IMR-90 (cell line): Measurements from ENCODE around the gene MYO1D. TPM values are rescaled to one million over a fixed set of nuclear protein-coding genes. Genes with fewer than 3 reads are reported as not detected.

Experiments used
- ATAC-seq: fragments of 200-7000 bp; cut with Tn5 transposase; 2 replicates; pipeline ENCODE4 v1.9.1; 2020; ENCODE audit warnings: low read depth, mild to moderate bottlenecking, moderate library complexity
- BruUV-seq: library from RNA; stranded (reverse); fragments of 400-500 nt; replicated peaks from 2 replicates; lab custom pipeline; 2021; lab: Mats Ljungman, UMichigan
- CTCF ChIA-PET: fragments of 300-600 bp; formaldehyde crosslinking; extraction: SDS; loops from one replicate; lab custom pipeline; 2021; ENCODE audit warnings: antibody characterized with exemption; lab: Yijun Ruan, JAX
- POLR2A ChIA-PET: fragments of 300-600 bp; sonication (Branson Sonifier 250); formaldehyde crosslinking; loops from one replicate; lab custom pipeline; 2022; ENCODE audit warnings: antibody characterized with exemption; ENCODE audit not compliant: unreplicated experiment; lab: Charles Lee
- DNase-seq: peaks from one replicate; pipeline ENCODE4 v3.0.0; 2013
- H2AFZ ChIP-seq: replicated peaks from 2 replicates; pipeline ENCODE3; 2013; ENCODE audit warnings: low read length, mild to moderate bottlenecking; ENCODE audit not compliant: poor library complexity
- H2AK5ac ChIP-seq: 2 replicates; pipeline ENCODE4 v1.6.1; 2013; ENCODE audit warnings: low read depth, low read length, inconsistent platforms
- H2AK9ac ChIP-seq: replicated peaks from 2 replicates; pipeline ENCODE3; 2013; ENCODE audit warnings: mild to moderate bottlenecking, low read depth, low read length, moderate library complexity; ENCODE audit not compliant: poor library complexity
- H2BK120ac ChIP-seq: 2 replicates; pipeline ENCODE4 v1.6.1; 2013; ENCODE audit warnings: low read depth, low read length, inconsistent platforms
- H2BK15ac ChIP-seq: 3 replicates; pipeline ENCODE4 v1.6.1; 2013; ENCODE audit warnings: low read depth, low read length, inconsistent platforms
- H2BK20ac ChIP-seq: 2 replicates; pipeline ENCODE4 v1.6.1; 2013; ENCODE audit warnings: low read depth, mild to moderate bottlenecking, inconsistent platforms, low read length, moderate library complexity
- H2BK5ac ChIP-seq: 2 replicates; pipeline ENCODE4 v1.6.1; 2013; ENCODE audit warnings: mild to moderate bottlenecking, low read depth, low read length, inconsistent platforms; ENCODE audit not compliant: poor library complexity, severe bottlenecking
- H3K14ac ChIP-seq: replicated peaks from 2 replicates; pipeline ENCODE4 v1.6.1; 2013; ENCODE audit warnings: low read depth, low read length, inconsistent platforms
- H3K18ac ChIP-seq: 2 replicates; pipeline ENCODE4 v1.6.1; 2013; ENCODE audit warnings: low read depth, low read length, control low read depth
- H3K23ac ChIP-seq: 2 replicates; pipeline ENCODE4 v1.6.1; 2013; ENCODE audit warnings: low read depth, low read length, inconsistent platforms
- H3K27ac ChIP-seq: 2 replicates; pipeline ENCODE4 v1.5.1; 2013; ENCODE audit warnings: mild to moderate bottlenecking, control low read depth, low read length; ENCODE audit not compliant: insufficient read depth
- H3K27me3 ChIP-seq: 2 replicates; pipeline ENCODE4 v1.6.1; 2013; ENCODE audit warnings: low read length; ENCODE audit not compliant: control insufficient read depth, insufficient read depth
- H3K36me3 ChIP-seq: 2 replicates; pipeline ENCODE4 v1.6.1; 2013; ENCODE audit warnings: low read length, mixed read lengths; ENCODE audit not compliant: control insufficient read depth, insufficient read depth
- H3K4ac ChIP-seq: 2 replicates; pipeline ENCODE4 v1.6.1; 2013; ENCODE audit warnings: low read depth, low read length, inconsistent platforms
- H3K4me1 ChIP-seq: 2 replicates; pipeline ENCODE4 v1.6.1; 2013; ENCODE audit warnings: low read length, mixed read lengths; ENCODE audit not compliant: control insufficient read depth, insufficient read depth
- H3K4me2 ChIP-seq: 2 replicates; pipeline ENCODE4 v1.6.1; 2013; ENCODE audit warnings: low read depth, mild to moderate bottlenecking, control low read depth, low read length, moderate library complexity
- H3K4me3 ChIP-seq: 2 replicates; pipeline ENCODE4 v1.5.1; 2013; ENCODE audit warnings: low read depth, mild to moderate bottlenecking, control low read depth, low read length, moderate library complexity; ENCODE audit not compliant: insufficient read depth
- H3K56ac ChIP-seq: 2 replicates; pipeline ENCODE4 v1.6.1; 2013; ENCODE audit warnings: low read length, inconsistent platforms; ENCODE audit not compliant: insufficient read depth; ENCODE audit errors: extremely low read depth
- H3K79me1 ChIP-seq, 2 experiments: 2 replicates each; pipeline ENCODE4 v1.6.1; 2013; ENCODE audit warnings: low read length in 2 of 2, inconsistent platforms in 1 of 2, low read depth in 1 of 2
- H3K9ac ChIP-seq: 2 replicates; pipeline ENCODE4 v1.6.1; 2013; ENCODE audit warnings: low read depth, low read length, control low read depth
- H3K9me1 ChIP-seq: 2 replicates; pipeline ENCODE4 v1.6.1; 2013; ENCODE audit warnings: low read length, inconsistent platforms; ENCODE audit not compliant: insufficient read depth
- H3K9me3 ChIP-seq: 2 replicates; pipeline ENCODE4 v1.6.1; 2013; ENCODE audit warnings: low read length; ENCODE audit not compliant: control insufficient read depth, insufficient read depth
- H4K20me1 ChIP-seq: 2 replicates; pipeline ENCODE4 v1.6.1; 2013; ENCODE audit warnings: low read length, inconsistent platforms; ENCODE audit not compliant: insufficient read depth
- H4K5ac ChIP-seq: 2 replicates; pipeline ENCODE4 v1.6.1; 2013; ENCODE audit warnings: mild to moderate bottlenecking, low read depth, low read length, control low read depth
- H4K8ac ChIP-seq, 2 experiments: 2 replicates each; pipeline ENCODE4 v1.6.1; 2013; ENCODE audit warnings: low read depth in 2 of 2, low read length in 2 of 2, control low read depth in 1 of 2, inconsistent platforms in 1 of 2
- H4K91ac ChIP-seq: 2 replicates; pipeline ENCODE4 v1.6.1; 2013; ENCODE audit warnings: low read depth, low read length, inconsistent platforms; ENCODE audit not compliant: insufficient read depth
- BHLHE40 ChIP-seq: fragments of 150-350 bp; IDR thresholded peaks from 2 replicates; pipeline ENCODE4 v1.6.1; 2016; ENCODE audit warnings: mild to moderate bottlenecking, low read depth, low read length
- CEBPB ChIP-seq: IDR thresholded peaks from 2 replicates; pipeline ENCODE4 v1.6.1; 2012; ENCODE audit warnings: low read depth, low read length, improper control_type of control experiment
- CHD1 ChIP-seq: IDR thresholded peaks from 2 replicates; pipeline ENCODE4 v1.6.1; 2012; ENCODE audit warnings: low read depth, low read length, improper control_type of control experiment
- FOS ChIP-seq: fragments of 150-350 bp; IDR thresholded peaks from 2 replicates; pipeline ENCODE4 v1.6.1; 2016; ENCODE audit warnings: low read depth, low read length
- MAFK ChIP-seq: IDR thresholded peaks from 2 replicates; pipeline ENCODE4 v1.6.1; 2012; ENCODE audit warnings: low read depth, low read length, improper control_type of control experiment
- MAZ ChIP-seq: IDR thresholded peaks from 2 replicates; pipeline ENCODE4 v1.6.1; 2012; ENCODE audit warnings: low read depth, mild to moderate bottlenecking, low read length, improper control_type of control experiment, moderate library complexity, borderline replicate concordance
- MXI1 ChIP-seq: IDR thresholded peaks from 2 replicates; pipeline ENCODE4 v1.6.1; 2012; ENCODE audit warnings: low read depth, mild to moderate bottlenecking, low read length, moderate library complexity, borderline replicate concordance
- NFE2L2 ChIP-seq: fragments of 150-350 bp; IDR thresholded peaks from 2 replicates; pipeline ENCODE4 v1.6.1; 2016; ENCODE audit warnings: low read depth, mild to moderate bottlenecking, low read length
- POLR2A ChIP-seq: IDR thresholded peaks from 2 replicates; pipeline ENCODE4 v1.6.1; 2012; ENCODE audit warnings: mild to moderate bottlenecking, low read depth, low read length
- RCOR1 ChIP-seq: IDR thresholded peaks from 2 replicates; pipeline ENCODE4 v1.6.1; 2012; ENCODE audit warnings: mild to moderate bottlenecking, low read length, improper control_type of control experiment; ENCODE audit not compliant: insufficient replicate concordance
- RFX5 ChIP-seq: IDR thresholded peaks from 2 replicates; pipeline ENCODE4 v1.8.0; 2012; ENCODE audit warnings: low read depth, mild to moderate bottlenecking, low read length, moderate library complexity
- WGBS, 2 experiments: methylation state at CpG; one replicate each; pipeline versions ENCODE4 v1.1.5 to v1.1.7; 2013; ENCODE audit warnings: missing lambda C conversion rate in 2 of 2; ENCODE audit not compliant: insufficient read length in 1 of 2; ENCODE audit errors: extremely low coverage in 2 of 2; 5-methylcytosine and 5-hydroxymethylcytosine counted together
- dilution Hi-C: fragments of 300-500 bp; cut with HindIII; formaldehyde crosslinking; loops from one replicate; pipeline ENCODE4 v1.14.3; 2018; ENCODE audit warnings: low sequenced_read_pairs; ENCODE audit not compliant: unreplicated experiment
- in situ Hi-C: fragments of 300-500 bp; cut with MboI; formaldehyde crosslinking; loops from 3 replicates; pipeline ENCODE4 v1.14.3; 2019; ENCODE audit warnings: low sequenced_read_pairs, inconsistent platforms, mixed read lengths
- intact Hi-C: fragments of 100-400 bp; cut with micrococcal nuclease; formaldehyde crosslinking; loops from 2 replicates; pipeline ENCODE4 v1.10.0; 2022
- polyA plus RNA-seq, 3 experiments: library from polyadenylated mRNA; depleted of rRNA; stranded (reverse); fragments of >200 nt; gene quantifications; 2 replicates each; pipeline ENCODE4 v1.2.3, GENCODE V29; 2012; ENCODE audit warnings: low replicate concordance in 1 of 3
- total RNA-seq: library from RNA; depleted of rRNA; stranded (reverse); fragments of >200 nt; gene quantifications from 2 replicates; pipeline ENCODE4 v1.2.3, GENCODE V29; 2012
- TF ChIP-seq, protein P1 (sequence below): fragments of 150-350 bp; IDR thresholded peaks from 2 replicates; pipeline ENCODE4 v1.6.1; 2016; ENCODE audit warnings: low read depth, mild to moderate bottlenecking, low read length, moderate library complexity, borderline replicate concordance
- TF ChIP-seq, protein P2 (sequence below): fragments of 150-350 bp; IDR thresholded peaks from 2 replicates; pipeline ENCODE4 v1.6.1; 2017; ENCODE audit warnings: mild to moderate bottlenecking, antibody characterized with exemption, low read length, low read depth
- TF ChIP-seq, protein P3 (sequence below): conservative IDR thresholded peaks from 2 replicates; pipeline ENCODE4 v1.5.1; 2012; ENCODE audit warnings: mild to moderate bottlenecking, low read depth, low read length, improper control_type of control experiment

Gene MYO1D
- total and polyA plus RNA-seq, 2 of the 4 experiments (the other 2 are of a cell fraction), result 0.63 to 0.90 TPM

DNA sequence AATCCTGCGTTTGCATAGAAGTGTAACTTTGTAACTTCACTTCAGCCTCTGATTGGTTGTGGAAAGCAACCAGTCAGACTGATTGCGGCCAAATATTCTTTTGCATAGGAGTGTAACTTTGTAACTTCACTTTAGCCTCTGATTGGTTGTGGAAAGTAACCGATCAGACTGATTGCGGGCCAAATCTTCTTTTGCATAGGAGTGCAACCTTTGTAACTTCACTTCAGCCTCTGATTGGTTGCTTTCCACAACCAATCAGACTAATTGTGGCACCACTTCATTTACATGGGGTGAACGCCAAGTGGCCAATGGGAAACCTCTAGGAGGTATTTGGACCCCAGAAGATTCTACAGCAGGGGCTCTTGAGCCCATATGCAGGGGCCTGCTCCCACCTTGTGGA is 49.3 kb upstream of the MYO1D start:
- peaks cover under 1% of the 10 kb centered on the region for H3K36me3 ChIP-seq
- TF ChIP-seq, protein P1, sequence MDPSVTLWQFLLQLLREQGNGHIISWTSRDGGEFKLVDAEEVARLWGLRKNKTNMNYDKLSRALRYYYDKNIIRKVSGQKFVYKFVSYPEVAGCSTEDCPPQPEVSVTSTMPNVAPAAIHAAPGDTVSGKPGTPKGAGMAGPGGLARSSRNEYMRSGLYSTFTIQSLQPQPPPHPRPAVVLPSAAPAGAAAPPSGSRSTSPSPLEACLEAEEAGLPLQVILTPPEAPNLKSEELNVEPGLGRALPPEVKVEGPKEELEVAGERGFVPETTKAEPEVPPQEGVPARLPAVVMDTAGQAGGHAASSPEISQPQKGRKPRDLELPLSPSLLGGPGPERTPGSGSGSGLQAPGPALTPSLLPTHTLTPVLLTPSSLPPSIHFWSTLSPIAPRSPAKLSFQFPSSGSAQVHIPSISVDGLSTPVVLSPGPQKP, result no peak
- TF ChIP-seq, protein P2, sequence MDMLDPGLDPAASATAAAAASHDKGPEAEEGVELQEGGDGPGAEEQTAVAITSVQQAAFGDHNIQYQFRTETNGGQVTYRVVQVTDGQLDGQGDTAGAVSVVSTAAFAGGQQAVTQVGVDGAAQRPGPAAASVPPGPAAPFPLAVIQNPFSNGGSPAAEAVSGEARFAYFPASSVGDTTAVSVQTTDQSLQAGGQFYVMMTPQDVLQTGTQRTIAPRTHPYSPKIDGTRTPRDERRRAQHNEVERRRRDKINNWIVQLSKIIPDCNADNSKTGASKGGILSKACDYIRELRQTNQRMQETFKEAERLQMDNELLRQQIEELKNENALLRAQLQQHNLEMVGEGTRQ, result no peak
- TF ChIP-seq RCOR1 (no peak), BHLHE40 (no peak), MAFK (no peak), FOS (no peak), CHD1 (no peak), POLR2A (no peak), MAZ (no peak), CEBPB (no peak), NFE2L2 (no peak), MXI1 (no peak), RFX5 (no peak)
- TF ChIP-seq, protein P3, sequence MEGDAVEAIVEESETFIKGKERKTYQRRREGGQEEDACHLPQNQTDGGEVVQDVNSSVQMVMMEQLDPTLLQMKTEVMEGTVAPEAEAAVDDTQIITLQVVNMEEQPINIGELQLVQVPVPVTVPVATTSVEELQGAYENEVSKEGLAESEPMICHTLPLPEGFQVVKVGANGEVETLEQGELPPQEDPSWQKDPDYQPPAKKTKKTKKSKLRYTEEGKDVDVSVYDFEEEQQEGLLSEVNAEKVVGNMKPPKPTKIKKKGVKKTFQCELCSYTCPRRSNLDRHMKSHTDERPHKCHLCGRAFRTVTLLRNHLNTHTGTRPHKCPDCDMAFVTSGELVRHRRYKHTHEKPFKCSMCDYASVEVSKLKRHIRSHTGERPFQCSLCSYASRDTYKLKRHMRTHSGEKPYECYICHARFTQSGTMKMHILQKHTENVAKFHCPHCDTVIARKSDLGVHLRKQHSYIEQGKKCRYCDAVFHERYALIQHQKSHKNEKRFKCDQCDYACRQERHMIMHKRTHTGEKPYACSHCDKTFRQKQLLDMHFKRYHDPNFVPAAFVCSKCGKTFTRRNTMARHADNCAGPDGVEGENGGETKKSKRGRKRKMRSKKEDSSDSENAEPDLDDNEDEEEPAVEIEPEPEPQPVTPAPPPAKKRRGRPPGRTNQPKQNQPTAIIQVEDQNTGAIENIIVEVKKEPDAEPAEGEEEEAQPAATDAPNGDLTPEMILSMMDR, result no peak
- no peak overlapping the region for H2BK20ac ChIP-seq
- intact Hi-C loops (loop anchor here (5.0 kb wide), 2 partner anchors 49 to 71 kb away; partner anchors contain the start of gene MYO1D), dilution Hi-C loops (no loop called here), in situ Hi-C loops (no loop called here)
- DNase-seq (no peak), ATAC-seq (no peak)
- no peaks in the 10 kb centered on the region for H3K9me3 ChIP-seq
- H3K27me3 ChIP-seq, result no peaks in the 10 kb centered on the region
- no peak overlapping the region for H3K14ac ChIP-seq
- ChIA-PET POLR2A (no interaction called here), CTCF (no interaction called here)
- no peak overlapping the region for H3K23ac ChIP-seq
- no TSS peak for BruUV-seq
- H3K4ac ChIP-seq, result no peak overlapping the region
- no peak overlapping the region for H3K9ac ChIP-seq
- no peak overlapping the region for H2BK5ac ChIP-seq
- no peak overlapping the region for H3K4me3 ChIP-seq
- H2AK5ac ChIP-seq, result no peak overlapping the region
- H3K9me1 ChIP-seq, result peaks cover 9% of the 10 kb centered on the region
- no peak overlapping the region for H3K4me2 ChIP-seq
- no peak overlapping the region for H2BK15ac ChIP-seq
- no peak overlapping the region for H4K5ac ChIP-seq
- H2BK120ac ChIP-seq, result no peak overlapping the region
- H2AFZ ChIP-seq, result no peak overlapping the region
- H3K79me1 ChIP-seq, result peaks cover 11 to 32% of the 10 kb centered on the region in 2 experiments
- H2AK9ac ChIP-seq, result no peak overlapping the region
- WGBS, 2 experiments, result 100% methylated on average over 1 of the region's 5 CpGs; no CpG with 5 or more reads in 1 of the 2 experiments
- no peak overlapping the region for H4K91ac ChIP-seq
- no peak overlapping the region for H3K56ac ChIP-seq
- 0 out of 2 replicates have a peak, but pooled peaks cover 5% of the 10 kb centered on the region for H4K20me1 ChIP-seq
- H3K27ac ChIP-seq, result no peak overlapping the region
- no peak overlapping the region for H3K18ac ChIP-seq
- H4K8ac ChIP-seq, result no peak overlapping the region
- peaks cover 16% of the 10 kb centered on the region for H3K4me1 ChIP-seq
